Mesothelial cell of epicardium (in vitro differentiated cells): Measurements from ENCODE around the gene CACNA1A. TPM values are rescaled to one million over a fixed set of nuclear protein-coding genes. Genes with fewer than 3 reads are reported as not detected.
"Not testable (repeated sequence)": the region's sequence is repeated elsewhere in the genome, so short reads cannot be mapped to it uniquely, and the experiment has no call there.

ENCODE experiments used
- DNase-seq, 2 experiments: peaks; one replicate each; pipeline ENCODE4 v3.0.0; 2021; ENCODE audit warnings: low spot score in 2 of 2; ENCODE audit not compliant: unreplicated experiment in 2 of 2
- H3K27ac Mint-ChIP-seq: 2 replicates; pipeline ENCODE4 v1.8.0; 2021; ENCODE audit warnings: mixed read lengths
- H3K27me3 Mint-ChIP-seq: 2 replicates; pipeline ENCODE4 v1.8.0; 2021; ENCODE audit warnings: low read depth, mixed read lengths
- H3K36me3 Mint-ChIP-seq: 2 replicates; pipeline ENCODE4 v1.8.0; 2021; ENCODE audit warnings: mixed read lengths
- H3K4me1 Mint-ChIP-seq: 2 replicates; pipeline ENCODE4 v1.8.0; 2021; ENCODE audit warnings: mixed read lengths
- H3K4me3 Mint-ChIP-seq: 2 replicates; pipeline ENCODE4 v1.8.0; 2021; ENCODE audit warnings: mild to moderate bottlenecking, moderate library complexity, mixed read lengths
- H3K9me3 Mint-ChIP-seq: 2 replicates; pipeline ENCODE4 v1.8.0; 2021; ENCODE audit warnings: mixed read lengths
- total RNA-seq: library from RNA; stranded (reverse); gene quantifications from 3 replicates; pipeline ENCODE4 v1.2.1, GENCODE V29; 2021
- TF ChIP-seq, protein P1 (sequence below): fragments of 200-600 bp; sonication (generic); IDR thresholded peaks from one replicate; pipeline ENCODE4 v1.5.0; 2021; ENCODE audit warnings: antibody characterized with exemption; ENCODE audit not compliant: unreplicated experiment

Gene CACNA1A
- total RNA-seq, 1 donor from 2014 or later: 1.0 TPM

DNA sequence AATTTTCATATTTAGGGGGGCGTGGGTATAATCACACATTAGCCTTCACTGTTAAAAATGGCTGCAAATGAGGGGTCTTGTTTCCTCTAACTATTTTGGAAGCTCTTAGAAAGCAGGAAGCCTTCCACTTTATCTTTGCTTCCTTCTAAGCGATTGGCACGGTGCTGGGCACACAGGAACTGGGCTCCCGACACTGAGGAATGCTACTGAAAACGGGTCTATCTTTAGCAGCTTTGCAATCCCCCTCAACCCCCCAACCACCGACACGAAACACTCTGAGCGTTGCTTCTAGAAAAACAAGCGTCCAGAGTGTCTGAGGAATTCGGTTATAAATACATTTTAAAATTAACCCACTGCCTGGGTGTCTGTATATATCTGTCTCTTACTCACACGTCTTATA, 143.6 kb downstream of the CACNA1A start:
- Mint-ChIP-seq H3K27ac (no peak overlapping the region), H3K36me3 (no peaks in the 10 kb centered on the region), H3K4me1 (no peaks in the 10 kb centered on the region), H3K27me3 (peaks cover 13% of the 10 kb centered on the region), H3K4me3 (no peak overlapping the region), H3K9me3 (peaks cover 4% of the 10 kb centered on the region)
- no peak for DNase-seq
- TF ChIP-seq, protein P1, sequence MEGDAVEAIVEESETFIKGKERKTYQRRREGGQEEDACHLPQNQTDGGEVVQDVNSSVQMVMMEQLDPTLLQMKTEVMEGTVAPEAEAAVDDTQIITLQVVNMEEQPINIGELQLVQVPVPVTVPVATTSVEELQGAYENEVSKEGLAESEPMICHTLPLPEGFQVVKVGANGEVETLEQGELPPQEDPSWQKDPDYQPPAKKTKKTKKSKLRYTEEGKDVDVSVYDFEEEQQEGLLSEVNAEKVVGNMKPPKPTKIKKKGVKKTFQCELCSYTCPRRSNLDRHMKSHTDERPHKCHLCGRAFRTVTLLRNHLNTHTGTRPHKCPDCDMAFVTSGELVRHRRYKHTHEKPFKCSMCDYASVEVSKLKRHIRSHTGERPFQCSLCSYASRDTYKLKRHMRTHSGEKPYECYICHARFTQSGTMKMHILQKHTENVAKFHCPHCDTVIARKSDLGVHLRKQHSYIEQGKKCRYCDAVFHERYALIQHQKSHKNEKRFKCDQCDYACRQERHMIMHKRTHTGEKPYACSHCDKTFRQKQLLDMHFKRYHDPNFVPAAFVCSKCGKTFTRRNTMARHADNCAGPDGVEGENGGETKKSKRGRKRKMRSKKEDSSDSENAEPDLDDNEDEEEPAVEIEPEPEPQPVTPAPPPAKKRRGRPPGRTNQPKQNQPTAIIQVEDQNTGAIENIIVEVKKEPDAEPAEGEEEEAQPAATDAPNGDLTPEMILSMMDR: no peak

DNA sequence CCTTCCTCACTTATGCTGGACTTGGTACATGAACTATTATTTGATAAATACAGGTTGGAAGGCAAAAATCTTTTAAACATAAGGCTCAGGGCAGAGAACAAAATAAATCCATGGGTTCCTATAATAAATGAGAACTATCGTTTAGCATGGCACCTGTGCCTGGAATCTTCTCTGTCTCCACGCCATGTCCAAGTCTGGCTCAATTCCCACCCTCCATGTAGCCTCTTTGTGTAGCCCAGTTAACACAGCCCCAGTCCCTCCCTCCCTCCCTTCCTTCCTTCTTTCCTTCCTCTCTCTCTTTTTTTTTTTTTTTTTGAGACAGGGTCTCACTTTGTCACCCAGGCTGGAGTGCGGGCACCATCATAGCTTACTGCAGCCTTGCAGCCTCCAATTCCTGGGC, 144.6 kb downstream of the CACNA1A start:
- not testable (repeated sequence) for H3K27ac Mint-ChIP-seq, H3K9me3 Mint-ChIP-seq, H3K4me3 Mint-ChIP-seq, H3K4me1 Mint-ChIP-seq, H3K36me3 Mint-ChIP-seq, DNase-seq
- H3K27me3 Mint-ChIP-seq: peaks cover 12% of the 10 kb centered on the region

DNA sequence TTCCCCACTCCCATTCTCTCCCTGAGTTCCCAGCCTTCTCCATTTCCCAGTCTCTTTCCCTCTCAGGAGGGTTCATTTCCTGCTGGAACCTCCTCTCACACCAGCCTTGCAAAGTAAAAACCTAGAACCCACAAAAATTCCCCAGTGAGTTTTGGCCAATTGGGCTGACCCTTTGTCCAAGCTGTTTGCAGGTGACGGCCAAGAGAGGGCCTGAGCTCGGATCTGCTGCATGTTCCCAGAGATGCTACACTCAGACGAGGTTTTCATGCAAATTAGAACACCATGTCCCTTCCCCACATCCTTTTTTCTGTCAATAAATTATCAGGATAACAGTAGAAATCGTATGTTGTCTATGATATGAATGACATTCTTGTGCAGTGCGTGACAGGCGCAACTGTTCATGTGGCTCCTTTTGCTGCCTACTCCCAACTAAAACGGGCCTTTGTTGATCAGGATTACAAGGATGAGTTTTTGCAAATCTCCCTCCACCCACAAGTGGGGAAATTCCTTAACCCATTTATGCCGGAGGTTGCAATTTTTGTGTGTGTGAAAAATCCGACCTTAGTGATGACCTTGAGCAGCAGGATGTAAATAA, 149.5 kb downstream of the CACNA1A start:
- no peaks in the 10 kb centered on the region for H3K4me1 Mint-ChIP-seq
- no peak overlapping the region for H3K27ac Mint-ChIP-seq
- peaks cover 10% of the 10 kb centered on the region for H3K27me3 Mint-ChIP-seq
- no peaks in the 10 kb centered on the region for H3K36me3 Mint-ChIP-seq
- H3K4me3 Mint-ChIP-seq: no peak overlapping the region
- TF ChIP-seq, protein P1: no peak
- no peak for DNase-seq
- peaks cover 4% of the 10 kb centered on the region for H3K9me3 Mint-ChIP-seq

DNA sequence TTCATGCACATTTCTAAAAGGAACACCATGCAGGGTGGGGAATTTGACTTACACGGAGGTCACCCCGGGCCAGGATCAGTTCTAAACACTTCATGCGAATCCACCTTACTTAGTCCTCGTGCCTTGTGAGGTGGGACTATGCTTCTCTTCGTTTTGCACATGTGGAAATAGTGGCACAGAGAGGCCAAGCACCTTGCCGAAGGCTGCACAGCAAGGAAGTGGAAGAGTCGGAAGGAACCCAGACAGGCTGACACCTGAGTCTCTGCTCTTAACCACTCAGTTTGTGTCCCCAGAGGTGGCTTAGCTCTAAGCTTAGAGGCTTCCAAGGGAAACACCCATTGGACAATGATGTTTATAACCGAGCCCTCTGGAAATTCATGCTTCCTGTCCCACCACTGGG, 150.1 kb downstream of the CACNA1A start:
- Mint-ChIP-seq H3K4me3 (no peak overlapping the region), H3K27ac (no peak overlapping the region), H3K4me1 (no peaks in the 10 kb centered on the region), H3K27me3 (peaks cover 8% of the 10 kb centered on the region), H3K9me3 (peaks cover 4% of the 10 kb centered on the region), H3K36me3 (no peaks in the 10 kb centered on the region)
- TF ChIP-seq, protein P1: no peak
- no peak for DNase-seq

DNA sequence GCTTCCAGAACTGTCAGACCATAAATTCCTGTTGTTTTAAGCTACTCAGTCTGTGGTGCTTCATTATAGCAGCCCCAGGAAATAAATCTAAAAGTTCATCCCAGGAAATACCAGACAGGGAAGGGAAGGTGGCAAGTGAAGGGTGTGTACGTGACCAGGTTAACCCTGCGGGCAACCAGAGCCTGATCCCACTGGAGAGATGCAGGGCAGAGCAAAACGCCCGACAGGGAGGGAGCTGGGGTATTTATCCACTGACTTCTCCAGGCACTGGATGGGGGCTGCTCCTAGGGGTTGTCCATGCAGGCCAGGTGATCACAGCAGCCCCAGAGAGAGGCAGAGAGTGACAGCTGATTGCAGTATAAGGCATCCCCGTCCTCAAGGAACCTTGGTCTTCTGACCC, 150.9 kb downstream of the CACNA1A start:
- Mint-ChIP-seq H3K27ac (no peak overlapping the region), H3K9me3 (peaks cover 10% of the 10 kb centered on the region), H3K27me3 (peaks cover 8% of the 10 kb centered on the region), H3K4me3 (no peak overlapping the region), H3K36me3 (no peaks in the 10 kb centered on the region), H3K4me1 (no peaks in the 10 kb centered on the region)
- no peak for DNase-seq
- TF ChIP-seq, protein P1: no peak

DNA sequence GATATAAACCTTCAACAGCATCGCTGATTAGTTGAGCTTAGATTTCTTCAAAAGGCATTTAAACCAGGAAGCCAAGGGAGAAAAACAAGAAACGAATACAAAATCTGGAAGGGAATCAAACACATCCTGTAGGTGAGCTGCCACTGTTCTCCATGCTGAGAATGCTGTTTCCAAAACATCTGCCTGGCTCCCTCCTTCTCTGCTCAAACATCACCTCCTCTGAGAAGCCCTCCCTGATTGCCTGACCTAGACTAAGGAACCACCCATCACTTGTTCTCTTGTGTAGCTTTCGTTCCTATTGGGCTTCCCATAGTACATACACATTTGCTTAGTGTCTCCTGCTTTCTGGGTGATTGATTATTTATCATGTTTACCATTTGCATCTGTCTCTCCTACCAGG, 152.7 kb downstream of the CACNA1A start:
- peaks cover 8% of the 10 kb centered on the region for H3K27me3 Mint-ChIP-seq
- H3K9me3 Mint-ChIP-seq: peaks cover 5% of the 10 kb centered on the region
- H3K4me1 Mint-ChIP-seq: no peaks in the 10 kb centered on the region
- no peak overlapping the region for H3K4me3 Mint-ChIP-seq
- TF ChIP-seq, protein P1: no peak
- H3K36me3 Mint-ChIP-seq: no peaks in the 10 kb centered on the region
- H3K27ac Mint-ChIP-seq: no peak overlapping the region
- no peak for DNase-seq
